GM19397 (cell line): ENCODE measurements around the gene PHTF2.

Experiments
- ATAC-seq: cut with Tn5 transposase; IDR thresholded peaks from one replicate; pipeline ENCODE4 v1.9.1; 2021; ENCODE audit warnings: mild to moderate bottlenecking, moderate library complexity; ENCODE audit not compliant: unreplicated experiment

The PHTF2 gene

DNA sequence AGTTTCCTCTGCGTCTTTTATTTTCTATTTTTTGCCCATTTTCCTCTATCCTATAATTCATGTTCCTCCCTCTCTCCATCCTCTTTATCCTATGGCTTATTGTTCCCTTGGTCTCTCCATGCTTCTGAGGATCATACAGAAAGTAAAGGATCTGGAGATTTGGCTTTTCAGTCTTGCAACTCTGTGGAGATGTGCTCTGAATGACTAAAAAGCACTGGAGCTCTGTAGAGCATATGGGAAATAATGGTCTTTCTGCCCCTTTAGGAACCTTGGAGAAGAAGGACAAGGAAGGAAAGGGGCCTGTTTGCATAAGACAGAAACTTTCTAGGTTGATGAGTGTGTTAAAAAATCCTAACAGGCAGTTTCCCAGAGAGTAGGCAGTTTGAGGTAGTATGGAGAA is 120.1 kb downstream of the PHTF2 start:
- no peak for ATAC-seq

DNA sequence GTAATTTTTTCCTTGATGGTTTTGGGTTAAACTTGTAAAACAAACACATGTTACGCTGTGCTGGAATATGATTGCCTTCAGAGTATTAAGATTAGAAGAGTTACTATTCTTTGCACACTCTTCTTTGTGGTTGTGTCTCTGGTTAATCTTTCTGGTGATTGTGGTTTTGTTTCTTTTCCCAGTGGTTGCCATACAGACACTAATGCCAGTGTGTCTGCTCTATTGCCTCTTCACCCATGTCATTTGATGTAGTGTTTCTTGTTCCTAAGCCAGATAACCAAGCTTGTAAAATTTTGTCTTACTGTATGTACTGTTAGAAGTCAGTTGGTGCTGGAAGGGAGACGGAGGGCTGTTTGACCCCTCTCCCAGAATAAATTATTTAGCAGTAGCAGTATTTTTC is 124.8 kb downstream of the PHTF2 start:
- no peak for ATAC-seq

DNA sequence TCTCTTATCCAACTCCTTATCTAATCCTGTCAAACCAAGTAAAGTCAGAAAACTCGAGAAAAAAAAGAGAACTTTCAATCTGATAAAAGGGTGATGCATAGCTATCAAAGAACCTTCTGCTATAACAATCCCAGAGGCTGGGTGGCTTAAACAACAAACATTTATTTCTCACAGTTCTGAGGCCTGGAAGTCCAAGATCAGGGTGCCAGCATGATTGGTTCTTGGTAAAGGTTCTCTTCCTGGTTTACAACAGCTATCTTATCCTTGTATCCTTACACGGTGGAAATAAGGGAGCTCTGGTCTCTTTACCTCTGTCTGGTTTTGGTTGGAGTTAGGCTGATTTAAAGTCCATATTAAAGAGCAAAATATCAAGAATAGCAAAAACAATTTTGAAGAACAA is 131.9 kb downstream of the PHTF2 start:
- ATAC-seq = no peak

DNA sequence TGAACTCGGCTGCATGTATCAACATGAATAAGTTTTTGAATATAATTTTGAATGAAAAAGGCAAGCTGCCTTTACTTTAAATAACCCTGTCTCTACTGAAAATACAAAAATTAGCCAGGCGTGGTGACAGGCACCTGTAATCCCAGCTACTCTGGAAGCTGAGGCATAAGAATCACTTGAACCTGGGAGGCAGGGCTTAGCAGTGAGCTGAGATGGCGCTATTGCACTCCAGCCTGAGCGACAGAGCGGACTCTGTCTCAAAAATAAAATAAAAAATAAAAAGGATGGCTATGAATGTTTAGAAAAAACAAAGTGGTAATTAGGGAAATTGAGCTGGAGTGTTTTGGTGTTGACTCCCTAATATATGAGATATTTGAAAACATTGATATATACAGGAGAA is 133.3 kb downstream of the PHTF2 start:
- no peak for ATAC-seq

DNA sequence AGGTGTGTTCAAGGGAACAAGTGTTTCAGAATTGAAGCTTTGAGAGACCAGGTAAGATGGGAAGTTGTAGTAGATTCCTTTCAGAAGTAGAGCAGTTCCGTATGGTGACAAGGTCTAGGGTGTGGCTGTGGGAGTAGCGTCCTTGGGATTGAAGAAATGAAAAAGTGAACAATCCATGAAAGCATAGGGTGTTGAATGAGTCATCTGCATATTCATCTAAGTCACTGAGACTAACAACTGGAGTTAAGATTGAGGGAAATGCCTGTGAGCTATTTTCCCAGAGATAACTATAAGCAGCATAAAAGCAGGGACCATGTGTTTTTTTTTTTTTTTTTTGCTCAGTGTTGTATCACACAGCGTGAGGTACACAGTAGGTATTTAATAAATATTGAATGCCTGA is 134.8 kb downstream of the PHTF2 start:
- ATAC-seq = no peak

DNA sequence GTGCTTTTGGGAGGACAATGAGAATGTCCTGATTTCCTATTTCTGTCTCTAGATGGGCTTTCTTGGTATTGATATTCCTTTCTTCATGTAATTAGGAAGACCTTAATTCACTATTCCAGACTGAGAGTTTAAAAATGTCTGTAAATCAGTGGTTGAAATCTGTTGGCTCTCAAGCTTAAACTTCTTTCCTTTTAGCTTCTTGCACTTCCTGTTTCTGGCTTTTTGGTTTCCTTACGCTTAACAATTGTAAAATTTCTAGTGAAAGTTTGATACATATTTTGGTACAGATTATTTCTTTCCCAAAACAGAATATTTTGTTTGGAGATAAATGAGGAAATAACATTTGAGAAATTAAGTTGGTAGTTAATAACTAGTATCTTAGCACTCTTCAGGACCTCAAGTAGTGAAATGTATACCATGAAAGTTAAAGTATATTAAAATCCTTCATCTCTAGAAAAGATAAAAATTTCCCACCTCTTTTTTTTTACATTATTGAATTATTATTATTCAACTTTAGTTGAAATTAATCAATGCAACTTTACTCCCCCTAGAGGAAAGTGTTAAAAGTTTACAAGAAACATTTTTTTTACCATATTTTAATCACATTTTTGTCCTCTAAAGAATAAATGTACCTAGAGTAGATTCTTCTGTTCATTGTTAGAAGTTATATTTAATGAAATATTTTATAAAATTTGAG is 137.2 kb downstream of the PHTF2 start:
- ATAC-seq = no peak

DNA sequence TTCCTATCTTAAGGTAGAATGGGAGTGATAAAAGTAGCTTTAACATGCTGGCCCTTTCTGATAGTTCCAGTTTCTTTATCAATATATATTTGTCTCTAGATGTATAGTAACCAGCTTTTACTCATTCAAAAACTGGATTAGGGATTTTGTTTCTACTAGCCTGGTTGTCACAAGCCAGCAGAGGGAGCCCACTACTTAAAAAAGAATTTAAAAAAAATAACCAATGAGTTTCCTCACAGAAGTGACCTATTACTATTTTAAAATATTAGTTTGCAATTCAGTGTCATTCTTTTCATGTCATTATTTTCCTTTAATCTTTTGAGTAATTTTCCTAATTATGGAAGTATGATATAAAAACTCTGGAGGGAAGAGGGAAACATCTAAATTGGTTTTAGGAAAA is 142.1 kb downstream of the PHTF2 start:
- no peak for ATAC-seq

DNA sequence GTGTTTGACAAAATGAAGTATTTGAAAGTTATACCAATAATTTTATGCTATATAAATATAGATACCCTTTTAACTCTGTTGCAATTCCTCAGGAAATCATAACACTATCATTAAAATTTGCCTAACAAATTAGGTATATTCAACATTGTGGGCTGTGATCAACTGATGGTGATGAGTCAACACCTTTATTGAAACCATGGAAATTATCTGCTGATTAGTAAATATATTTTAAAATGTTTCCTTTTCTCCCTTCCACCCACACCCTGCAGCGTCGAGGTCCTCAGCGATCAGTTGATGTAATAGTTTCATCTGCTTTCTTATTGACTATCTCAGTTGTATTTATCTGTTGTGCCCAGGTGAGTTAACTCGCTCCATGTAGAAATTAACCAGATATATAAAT is 143.9 kb downstream of the PHTF2 start:
- no peak for ATAC-seq

DNA sequence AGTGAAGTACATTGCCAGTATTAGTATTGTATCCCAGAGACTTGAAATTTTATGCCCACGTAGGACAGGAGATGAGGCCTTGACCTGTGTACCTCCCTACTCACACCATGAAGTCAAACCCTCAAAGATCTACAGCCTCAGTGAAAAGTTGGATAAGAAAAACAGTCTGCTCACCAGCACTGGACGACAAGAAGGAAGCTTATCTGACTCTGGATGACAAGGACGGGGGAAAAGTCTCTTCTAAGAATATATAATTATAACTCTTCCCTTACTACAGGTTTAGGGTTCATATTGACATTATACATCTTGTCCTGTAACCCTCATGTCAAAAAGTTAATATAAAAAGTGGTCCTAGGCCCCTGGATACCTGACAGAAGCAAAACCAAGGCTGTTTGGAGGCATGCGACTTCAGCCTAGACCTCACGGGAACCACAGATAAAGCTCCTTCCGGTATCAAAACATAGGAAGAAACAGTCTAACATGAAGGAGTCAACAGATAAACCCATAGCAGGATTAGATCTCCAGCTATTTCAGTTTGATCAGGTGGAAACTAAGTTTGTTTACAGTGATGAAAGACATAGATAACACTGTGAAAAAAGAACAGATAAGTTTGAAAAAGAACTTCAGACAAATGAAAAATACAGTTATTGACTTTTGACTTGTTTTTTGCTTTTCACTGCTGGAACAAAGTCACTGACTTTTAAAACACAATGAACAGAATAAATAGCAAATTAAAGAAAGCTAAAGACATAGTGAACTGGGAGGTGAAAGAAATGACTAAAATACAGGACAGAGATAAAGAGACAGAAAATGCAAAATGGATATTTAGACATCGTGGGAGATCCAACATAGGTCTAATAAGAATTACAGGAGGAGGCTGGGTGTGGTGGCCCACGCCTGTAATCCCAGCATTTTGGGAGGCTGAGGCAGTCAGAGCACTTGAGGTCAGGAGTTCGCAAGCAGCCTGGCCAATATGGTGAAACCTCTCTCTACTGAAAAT is 145.9 kb downstream of the PHTF2 start:
- no peak for ATAC-seq

DNA sequence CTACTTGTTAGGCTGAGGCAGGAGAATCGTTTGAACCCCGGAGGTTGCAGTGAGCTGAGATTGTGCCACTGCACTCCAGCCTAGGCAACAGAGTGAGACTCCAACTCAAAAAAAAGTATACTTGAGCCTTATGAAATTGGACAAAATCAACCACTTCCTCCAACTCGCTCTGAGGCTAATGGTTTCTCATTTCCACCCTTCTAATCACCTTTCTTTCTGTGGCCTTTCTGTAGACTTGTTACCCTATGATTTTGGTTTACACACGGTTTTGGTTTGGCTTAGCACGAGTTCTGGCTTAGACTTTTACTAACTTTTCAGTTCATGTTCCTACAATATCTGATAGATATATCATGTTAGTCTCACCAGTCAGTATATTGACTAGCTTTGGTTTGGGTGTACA is 152.0 kb downstream of the PHTF2 start:
- ATAC-seq = no peak

DNA sequence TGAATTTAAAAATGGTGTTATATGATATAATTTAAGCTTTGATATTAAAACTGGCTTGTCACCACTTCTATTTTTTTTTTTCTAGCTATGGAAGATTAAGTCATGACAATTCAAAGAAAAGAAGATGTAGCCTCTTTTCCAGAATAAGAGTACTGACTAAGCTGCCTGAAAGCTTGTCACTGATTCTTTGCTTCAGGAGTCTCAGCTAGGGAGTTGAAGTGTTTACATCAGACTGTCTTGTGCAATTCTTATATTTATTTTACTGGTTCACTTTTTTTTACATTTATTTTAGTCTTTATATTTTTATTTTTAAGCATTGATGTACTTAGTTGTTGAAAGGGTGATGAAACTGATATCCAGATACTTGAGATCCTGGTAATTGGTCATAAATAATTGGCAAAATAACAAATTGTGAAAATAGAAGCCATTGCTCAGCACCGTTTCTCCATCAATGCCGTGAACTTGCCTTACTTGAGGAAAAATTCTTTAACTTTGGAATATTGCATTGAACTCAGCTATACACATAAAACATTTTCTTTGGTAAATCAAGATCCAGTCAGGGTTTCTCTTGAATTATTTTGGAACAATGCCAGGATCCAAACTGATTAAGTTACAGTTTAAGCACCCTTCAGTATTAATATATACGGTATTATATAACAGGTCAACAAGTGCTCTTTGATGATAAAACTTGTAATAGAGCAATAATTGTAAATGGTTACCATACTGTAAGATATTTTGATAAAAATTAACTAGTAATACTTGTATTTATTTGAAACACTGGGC is 156.4 kb downstream of the PHTF2 start:
- no peak for ATAC-seq

DNA sequence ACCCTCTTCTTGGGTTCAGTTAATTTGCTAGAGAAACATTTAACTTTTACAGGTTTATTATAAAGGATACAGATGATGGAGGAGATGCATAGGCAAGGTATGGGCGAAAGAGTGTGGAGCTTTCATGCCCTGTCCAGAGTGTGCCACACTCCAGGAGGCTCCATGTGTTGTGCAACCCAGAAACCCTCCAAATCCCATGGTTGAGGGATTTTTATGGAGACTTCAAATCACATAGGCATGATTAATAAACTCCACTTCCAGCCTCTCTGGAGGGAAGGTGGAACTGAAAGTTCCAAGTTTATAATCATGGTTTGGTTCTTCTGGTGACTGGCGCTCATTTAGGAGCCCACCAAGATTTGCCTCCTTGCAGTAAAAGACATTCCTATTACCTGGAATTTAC is 159.9 kb downstream of the PHTF2 start:
- ATAC-seq = no peak

DNA sequence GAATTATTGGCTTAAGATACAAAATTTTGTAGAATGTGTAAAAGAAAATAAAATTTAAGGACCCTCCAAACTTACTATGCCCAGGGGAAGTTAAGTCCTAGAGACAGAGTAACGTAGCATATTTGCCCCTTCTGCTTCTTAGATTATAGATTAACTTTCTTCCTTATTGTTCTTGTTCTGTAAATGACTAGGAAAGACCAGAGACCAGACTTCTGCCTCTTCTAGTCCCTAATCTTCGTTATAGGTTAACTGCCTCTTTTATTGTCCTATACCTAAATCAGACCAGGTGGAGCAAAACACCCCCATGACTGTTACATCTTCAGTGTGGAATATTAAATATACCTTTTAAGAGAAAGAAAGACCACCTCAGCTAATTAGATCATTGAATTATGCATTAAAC is 160.5 kb downstream of the PHTF2 start:
- ATAC-seq = no peak

DNA sequence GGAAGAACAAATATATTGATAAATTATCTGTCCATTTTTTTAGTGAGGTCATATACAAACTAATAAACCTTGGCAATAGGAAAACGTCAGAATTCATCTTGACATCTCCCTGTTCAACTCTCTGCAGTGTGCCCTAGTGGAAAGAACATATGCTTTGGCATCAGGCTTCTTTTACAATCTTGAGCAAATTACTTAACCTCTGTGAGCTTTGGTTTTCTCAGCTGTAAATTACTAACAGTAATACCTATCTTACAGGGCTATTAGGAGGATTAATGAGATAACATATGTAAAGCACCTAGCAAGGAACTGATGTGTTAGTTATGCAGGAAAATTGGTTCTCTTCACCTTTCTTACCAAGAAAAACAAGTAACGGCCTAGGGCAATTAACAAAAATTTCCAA is 161.8 kb downstream of the PHTF2 start:
- ATAC-seq = no peak

DNA sequence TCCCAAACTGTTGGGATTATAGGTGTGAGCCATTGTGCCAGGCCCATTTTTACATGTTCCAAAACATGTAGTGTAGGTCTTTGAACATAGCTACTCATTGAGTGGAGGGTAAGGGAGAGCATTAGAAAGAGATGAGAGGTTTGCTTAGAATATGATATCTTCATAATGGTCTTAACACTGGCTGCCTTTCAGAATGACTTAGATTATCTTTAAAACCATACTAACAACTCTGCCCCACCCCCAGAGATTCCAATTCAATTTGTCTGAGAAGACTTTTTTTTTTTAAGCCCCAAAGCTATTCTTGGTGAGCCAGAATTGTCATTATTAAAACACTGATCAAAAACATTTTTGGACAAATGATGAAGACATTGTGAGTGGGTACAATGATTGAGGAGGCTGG is 168.9 kb downstream of the PHTF2 start:
- no peak for ATAC-seq

DNA sequence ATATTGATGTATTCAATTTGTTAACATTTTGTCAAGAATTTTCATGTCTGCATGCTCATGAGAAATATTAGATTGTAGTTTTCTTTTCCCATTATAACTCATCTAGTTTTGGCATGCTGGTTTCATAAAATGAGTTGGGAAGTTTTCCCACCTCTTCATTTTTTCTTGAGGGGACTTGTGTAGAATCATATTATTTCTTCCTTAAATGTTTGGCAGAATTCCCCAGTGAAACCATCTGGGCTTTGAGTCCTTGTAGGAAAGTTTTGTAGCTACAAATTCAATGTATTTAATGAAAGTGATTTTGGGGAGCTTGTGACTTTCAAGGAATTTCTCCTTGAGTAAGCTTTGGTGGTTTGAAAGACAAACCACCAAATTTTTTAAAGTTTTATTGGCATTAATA is 173.2 kb downstream of the PHTF2 start:
- no peak for ATAC-seq

DNA sequence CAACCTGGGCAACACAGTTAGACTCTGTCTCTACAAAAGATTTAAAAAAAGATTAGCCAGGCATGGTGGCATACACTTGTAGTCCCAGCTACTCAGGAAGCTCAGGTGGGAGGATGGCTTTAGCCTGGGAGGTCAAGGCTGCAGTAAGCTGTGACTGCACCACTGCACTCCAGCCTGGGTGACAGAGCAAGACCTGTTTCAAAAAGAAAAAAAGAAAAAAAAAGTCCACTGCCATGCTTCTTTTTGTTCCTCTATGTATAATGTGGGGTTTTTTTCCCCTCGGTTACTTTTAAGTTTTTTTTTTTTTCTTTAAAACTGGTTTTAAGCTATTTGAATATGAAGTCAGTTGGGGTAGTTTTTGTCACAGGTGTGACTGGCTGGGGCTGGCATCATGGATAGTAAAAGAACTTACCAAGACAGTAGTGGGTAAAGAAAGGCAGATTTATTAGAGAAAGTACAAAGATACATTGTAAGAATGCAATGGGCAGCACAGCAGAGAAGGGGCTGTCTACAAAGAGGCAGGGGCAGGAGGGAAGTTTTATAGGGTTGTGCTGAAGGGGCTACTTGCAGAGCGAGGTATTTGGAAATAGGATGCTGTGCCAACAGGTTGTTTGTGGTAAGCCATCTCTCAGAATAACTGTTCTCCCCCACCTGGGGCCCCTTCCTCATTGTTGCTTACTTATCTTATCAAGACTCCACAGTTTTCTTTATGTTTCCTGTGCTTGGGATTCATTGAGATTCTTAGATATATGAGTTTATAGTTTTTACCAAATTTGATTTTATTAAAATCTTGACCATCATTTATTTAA is 177.3 kb downstream of the PHTF2 start:
- no peak for ATAC-seq

DNA sequence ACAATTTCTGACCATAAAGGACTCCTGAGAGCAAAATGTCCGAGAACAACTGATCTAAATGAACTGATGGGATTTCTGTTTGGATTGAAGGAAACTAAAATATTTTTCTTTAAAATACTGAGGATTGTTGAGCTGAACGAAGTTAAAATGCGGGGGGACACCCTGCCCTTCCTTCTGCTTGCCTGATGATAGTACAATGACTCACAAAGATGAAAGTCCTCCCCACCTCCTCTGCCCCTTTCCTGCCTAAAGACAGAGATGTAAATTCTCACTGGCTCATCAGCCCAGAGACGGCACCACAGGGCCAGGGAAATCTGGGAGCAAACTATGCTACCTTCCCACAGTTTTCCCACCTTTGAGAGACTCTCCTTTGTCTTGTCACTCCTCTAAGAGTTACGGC is 180.6 kb downstream of the PHTF2 start:
- no peak for ATAC-seq

DNA sequence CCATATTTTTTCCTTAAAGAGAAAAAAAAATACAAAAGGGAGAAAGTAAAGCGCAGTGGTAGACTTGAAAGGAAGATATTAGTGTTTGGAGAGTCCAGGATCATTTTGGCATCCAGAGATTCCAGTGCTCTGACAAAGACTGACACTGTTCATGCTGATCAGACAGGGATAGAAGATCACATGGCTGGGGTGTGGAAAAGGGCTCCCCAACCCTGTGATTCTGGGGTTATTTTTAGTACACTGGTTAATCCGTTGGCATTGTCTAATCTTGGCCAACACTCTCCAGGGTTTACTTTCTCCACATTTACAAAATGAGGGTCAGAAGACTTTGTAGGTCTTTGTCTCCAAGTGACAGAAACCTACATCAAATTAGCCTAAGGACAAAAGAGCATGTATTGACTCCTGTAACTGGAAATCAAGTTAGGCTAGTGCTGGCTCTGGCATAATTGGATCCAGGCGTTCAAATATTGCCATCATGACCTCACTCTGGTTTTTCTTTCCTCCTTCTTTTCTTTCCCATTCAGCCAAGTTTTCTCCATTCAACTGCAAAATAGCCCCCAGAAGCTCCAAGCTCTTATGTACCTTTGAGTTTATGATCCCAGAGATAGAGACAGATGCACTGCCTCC is 181.6 kb downstream of the PHTF2 start:
- ATAC-seq = no peak

DNA sequence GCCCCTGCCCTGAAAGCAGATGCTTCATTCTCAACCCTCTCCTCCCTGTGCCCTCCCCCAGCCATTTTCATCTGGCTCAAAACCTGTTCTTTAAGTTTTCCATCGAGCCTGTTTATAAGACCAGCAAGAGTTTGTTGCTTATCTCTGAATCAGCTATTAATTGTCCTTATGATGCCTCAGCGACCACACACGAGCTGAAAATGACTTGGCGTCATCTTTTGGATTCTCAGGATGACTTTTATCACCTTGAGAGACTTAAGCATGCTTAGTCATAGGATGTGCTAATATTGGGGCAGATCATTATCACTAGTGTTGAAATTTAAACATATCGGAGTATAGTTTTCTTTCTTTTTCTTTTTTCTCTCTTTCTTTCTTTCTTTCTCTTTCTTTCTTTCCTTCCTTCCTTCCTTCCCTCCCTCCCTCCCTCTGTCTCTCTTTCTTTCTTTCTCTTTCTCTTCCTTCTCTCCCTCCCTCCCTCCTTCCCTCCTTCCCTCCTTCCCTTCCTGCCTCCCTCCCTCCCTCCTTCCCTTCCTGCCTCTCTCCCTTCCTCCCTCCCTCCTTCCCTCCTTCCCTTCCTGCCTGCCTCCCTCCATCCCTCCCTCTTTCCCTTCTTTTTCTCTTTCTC is 184.5 kb downstream of the PHTF2 start:
- no peak for ATAC-seq
